Lung (tissue), 12 donors: ENCODE measurements around the gene RERE. TPM values are rescaled to one million over a fixed set of nuclear protein-coding genes. Genes with fewer than 3 reads are reported as not detected.

Experiments
- ATAC-seq: fragments of 200-7000 bp; cut with Tn5 transposase; one replicate; pipeline ENCODE4 v1.9.1; 2020; ENCODE audit warnings: moderate number of reproducible peaks; ENCODE audit not compliant: insufficient read depth, low FRiP score
- DNase-seq, 3 donors: peaks; one replicate each; pipeline ENCODE4 v3.0.0-alpha.2; 2013 to 2017
- H3K27ac ChIP-seq, 2 donors: one replicate each; pipeline ENCODE4 v1.5.1; 2013; ENCODE audit warnings: mild to moderate bottlenecking in 2 of 2, moderate library complexity in 2 of 2, control low read depth in 1 of 2, inconsistent platforms in 1 of 2, low read depth in 1 of 2, low read length in 1 of 2
- H3K27me3 ChIP-seq, 3 donors: one replicate each; pipeline ENCODE4 v1.5.1; 2013; ENCODE audit warnings: low read length in 2 of 3; ENCODE audit not compliant: control insufficient read depth in 3 of 3, insufficient read depth in 3 of 3
- H3K36me3 ChIP-seq, 4 donors: one replicate each; pipeline ENCODE4 v1.5.1; 2013; ENCODE audit warnings: low read length in 4 of 4, mild to moderate bottlenecking in 1 of 4, moderate library complexity in 1 of 4; ENCODE audit not compliant: control insufficient read depth in 4 of 4, insufficient read depth in 4 of 4
- H3K4me1 ChIP-seq, 5 donors: one replicate each; pipeline ENCODE4 v1.5.1; 2013; ENCODE audit warnings: low read length in 5 of 5, mild to moderate bottlenecking in 2 of 5, moderate library complexity in 1 of 5; ENCODE audit not compliant: control insufficient read depth in 5 of 5, insufficient read depth in 5 of 5
- H3K4me3 ChIP-seq: one replicate; pipeline ENCODE4 v1.5.1; 2013; ENCODE audit warnings: mild to moderate bottlenecking, control low read depth, moderate library complexity
- H3K9ac ChIP-seq, 2 donors: one replicate each; pipeline ENCODE4 v1.5.1; 2013; ENCODE audit warnings: low read length in 2 of 2, control low read depth in 1 of 2; ENCODE audit not compliant: insufficient read depth in 1 of 2
- H3K9me3 ChIP-seq, 4 donors: one replicate each; pipeline ENCODE4 v1.5.1; 2013; ENCODE audit warnings: low read length in 3 of 4, mild to moderate bottlenecking in 1 of 4, moderate library complexity in 1 of 4; ENCODE audit not compliant: control insufficient read depth in 4 of 4, insufficient read depth in 3 of 4
- WGBS, 2 donors: extraction: QIAGEN DNeasy Blood & Tissue Kit; methylation state at CpG; one replicate each; pipeline ENCODE4 v1.1.7; 2013; 5-methylcytosine and 5-hydroxymethylcytosine counted together
- polyA plus RNA-seq, 2 donors: library from polyadenylated mRNA; stranded (reverse); fragments of 200-250 nt; gene quantifications; one replicate each; pipeline ENCODE4 v1.2.1, GENCODE V29; 2013
- total RNA-seq, 2 donors: library from RNA; depleted of rRNA in 1 of 2; stranded (reverse); fragments of >200 nt in 1 of 2; gene quantifications; one replicate each; pipeline ENCODE4 v1.2.1, GENCODE V29; 2014 to 2021
- TF ChIP-seq, protein P1 (sequence below): IDR thresholded peaks from 2 replicates; pipeline ENCODE4 v1.5.1; 2012; ENCODE audit warnings: mild to moderate bottlenecking; ENCODE audit errors: control extremely low read depth, extremely low read depth
- donor health status: control.
- donor health status: control.
- donor health status: Bipolar disorder and iron deficiency.
- donor health status: healthy.
- donor health status: DM: yes; HTN: yes; CAD: no.

The RERE gene
- total and polyA plus RNA-seq, 4 donors = 21.7 to 207 (median 57.5) TPM

DNA sequence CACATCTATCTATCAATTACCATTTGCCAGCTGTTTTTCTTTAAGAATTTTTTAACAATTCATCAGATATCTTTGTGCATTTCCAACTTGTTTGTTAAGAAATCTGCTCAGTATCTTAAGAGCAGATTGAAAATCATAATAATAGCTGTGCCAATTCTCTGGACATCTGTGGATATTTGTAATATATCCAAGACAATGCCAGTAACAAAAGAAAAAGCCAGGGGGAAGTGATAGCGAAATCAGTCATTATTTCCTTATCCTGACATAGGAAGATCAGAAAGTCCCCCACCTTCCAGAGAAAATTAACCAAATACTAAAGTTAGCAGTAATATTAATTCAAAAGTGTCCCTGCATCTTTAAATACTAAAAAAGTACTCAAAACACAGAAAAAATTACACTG, 217.1 kb downstream of the RERE start:
- DNase-seq = peak in 2 of 3 donors; percentile 42 to 52
- ATAC-seq = no peak
- Histone ChIP-seq H3K27me3 (no peaks in the 10 kb centered on the region), H3K36me3 (peaks cover 0 to 2% (median 0%) of the 10 kb centered on the region in 4 donors), H3K9me3 (no peaks in the 10 kb centered on the region), H3K9ac (no peak overlapping the region), H3K4me3 (no peak overlapping the region), H3K4me1 (peaks cover 7 to 69% (median 27%) of the 10 kb centered on the region in 5 donors), H3K27ac (no peak overlapping the region)
- TF ChIP-seq, protein P1, sequence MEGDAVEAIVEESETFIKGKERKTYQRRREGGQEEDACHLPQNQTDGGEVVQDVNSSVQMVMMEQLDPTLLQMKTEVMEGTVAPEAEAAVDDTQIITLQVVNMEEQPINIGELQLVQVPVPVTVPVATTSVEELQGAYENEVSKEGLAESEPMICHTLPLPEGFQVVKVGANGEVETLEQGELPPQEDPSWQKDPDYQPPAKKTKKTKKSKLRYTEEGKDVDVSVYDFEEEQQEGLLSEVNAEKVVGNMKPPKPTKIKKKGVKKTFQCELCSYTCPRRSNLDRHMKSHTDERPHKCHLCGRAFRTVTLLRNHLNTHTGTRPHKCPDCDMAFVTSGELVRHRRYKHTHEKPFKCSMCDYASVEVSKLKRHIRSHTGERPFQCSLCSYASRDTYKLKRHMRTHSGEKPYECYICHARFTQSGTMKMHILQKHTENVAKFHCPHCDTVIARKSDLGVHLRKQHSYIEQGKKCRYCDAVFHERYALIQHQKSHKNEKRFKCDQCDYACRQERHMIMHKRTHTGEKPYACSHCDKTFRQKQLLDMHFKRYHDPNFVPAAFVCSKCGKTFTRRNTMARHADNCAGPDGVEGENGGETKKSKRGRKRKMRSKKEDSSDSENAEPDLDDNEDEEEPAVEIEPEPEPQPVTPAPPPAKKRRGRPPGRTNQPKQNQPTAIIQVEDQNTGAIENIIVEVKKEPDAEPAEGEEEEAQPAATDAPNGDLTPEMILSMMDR = no peak
- WGBS, 2 donors = 55 to 61% methylated on average over 1 of the region's 1 CpG

DNA sequence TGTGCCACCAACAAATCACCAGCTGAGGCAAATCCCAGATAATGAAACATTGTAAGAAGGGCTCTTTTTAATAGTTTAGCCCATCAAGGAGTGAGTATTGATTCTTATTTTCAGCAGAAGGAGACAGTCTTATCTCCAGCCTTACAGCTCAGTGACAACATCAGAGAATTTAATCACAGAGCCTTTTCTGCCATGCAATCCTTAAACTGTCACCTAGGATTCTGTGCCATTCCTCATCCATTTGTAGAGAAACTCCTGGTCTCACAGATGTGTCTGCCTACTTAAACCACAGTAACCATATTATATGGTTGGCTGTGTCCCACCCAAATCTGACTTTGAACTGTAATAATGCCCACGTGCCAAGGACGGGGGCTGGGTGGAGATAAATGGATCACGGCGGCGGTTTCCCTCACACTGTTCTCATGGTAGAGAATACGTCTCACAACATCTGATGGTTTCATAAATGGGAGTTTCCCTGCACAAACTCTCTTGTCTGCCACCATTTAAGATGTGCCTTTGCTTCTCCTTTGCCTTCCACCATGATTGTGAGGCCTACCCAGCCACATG, 217.7 kb downstream of the RERE start:
- Histone ChIP-seq H3K9me3 (no peaks in the 10 kb centered on the region), H3K4me3 (no peak overlapping the region), H3K36me3 (peaks cover 0 to under 1% (median 0%) of the 10 kb centered on the region in 4 donors), H3K9ac (no peak overlapping the region), H3K27me3 (no peaks in the 10 kb centered on the region), H3K27ac (peak overlapping the region in 1 of 2 donors; percentile 60), H3K4me1 (peaks cover 8 to 69% (median 27%) of the 10 kb centered on the region in 5 donors)
- WGBS, 2 donors = 93 to 94% methylated on average over 6 of the region's 6 CpGs
- TF ChIP-seq, protein P1 = no peak
- ATAC-seq = no peak
- no peak for DNase-seq

DNA sequence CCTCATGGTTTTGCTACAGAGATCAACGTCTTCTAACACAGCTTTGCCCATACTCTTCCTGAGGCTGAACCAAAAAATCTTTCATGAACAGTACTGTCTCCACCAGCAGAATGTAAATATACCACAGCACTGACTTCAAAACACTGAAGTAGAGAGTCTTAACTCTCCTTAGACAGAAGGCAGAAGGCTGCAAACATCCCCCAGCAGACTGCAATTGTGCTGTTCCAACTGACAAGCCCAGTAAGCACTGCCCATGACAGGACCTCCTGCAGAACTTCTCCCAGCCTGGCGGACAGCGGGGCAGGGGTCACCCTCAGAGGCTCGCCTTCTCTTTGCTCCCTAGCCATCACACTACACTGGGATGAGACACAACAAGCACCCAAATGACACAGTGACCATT, 218.7 kb downstream of the RERE start:
- 71 to 74% methylated on average over 4 of the region's 4 CpGs for WGBS, 2 donors
- Histone ChIP-seq H3K36me3 (no peaks in the 10 kb centered on the region), H3K9me3 (no peaks in the 10 kb centered on the region), H3K4me1 (peaks cover 8 to 63% (median 27%) of the 10 kb centered on the region in 5 donors), H3K4me3 (no peak overlapping the region), H3K27ac (peak overlapping the region in 1 of 2 donors; percentile 52), H3K9ac (peak overlapping the region in 1 of 2 donors; percentile 69), H3K27me3 (no peaks in the 10 kb centered on the region)
- TF ChIP-seq, protein P1 = no peak
- DNase-seq (peak in 2 of 3 donors; percentile 46 to 59), ATAC-seq (no peak)
